WTC11 (cell line): ENCODE results near the gene ZNF677. TPM values are rescaled to one million over a fixed set of nuclear protein-coding genes. Genes with fewer than 3 reads are reported as not detected.
"Not testable (repeated sequence)": the region's sequence is repeated elsewhere in the genome, so short reads cannot be mapped to it uniquely, and the experiment has no call there.

Source experiments
- ATAC-seq: fragments of 200-7000 bp; cut with Tn5 transposase; 2 replicates; pipeline ENCODE4 v1.10.0; 2021; ENCODE audit warnings: mild to moderate bottlenecking, moderate library complexity
- CTCF ChIA-PET: fragments of 300-600 bp; sonication (Branson Sonifier 250); formaldehyde crosslinking; loops from one replicate; lab custom pipeline; 2021; ENCODE audit warnings: antibody characterized with exemption; lab: Charles Lee
- POLR2A ChIA-PET: fragments of 350-600 bp; sonication (Branson Sonifier 250); formaldehyde crosslinking; loops from one replicate; lab custom pipeline; 2021; ENCODE audit warnings: antibody characterized with exemption; lab: Charles Lee
- DNase-seq: peaks from one replicate; pipeline ENCODE4 v3.0.0; 2021; ENCODE audit warnings: low spot score
- H3K27ac Mint-ChIP-seq: 2 replicates; pipeline ENCODE4 v1.8.0; 2021; ENCODE audit warnings: mixed read lengths
- H3K27me3 Mint-ChIP-seq: 2 replicates; pipeline ENCODE4 v1.8.0; 2021; ENCODE audit warnings: low read depth, mild to moderate bottlenecking, moderate library complexity, mixed read lengths
- H3K36me3 Mint-ChIP-seq: 2 replicates; pipeline ENCODE4 v1.8.0; 2021; ENCODE audit warnings: mixed read lengths
- H3K4me1 Mint-ChIP-seq: 2 replicates; pipeline ENCODE4 v1.8.0; 2022; ENCODE audit warnings: mixed read lengths
- H3K4me3 Mint-ChIP-seq: 2 replicates; pipeline ENCODE4 v1.8.0; 2021; ENCODE audit warnings: mild to moderate bottlenecking, moderate library complexity, mixed read lengths
- H3K9me3 Mint-ChIP-seq: 2 replicates; pipeline ENCODE4 v1.8.0; 2021; ENCODE audit warnings: mixed read lengths
- CREM ChIP-seq: sonication (generic); formaldehyde crosslinking; IDR thresholded peaks from 2 replicates; pipeline ENCODE4 v1.8.1; 2022; ENCODE audit warnings: mild to moderate bottlenecking, missing genetic modification reagents, moderate library complexity
- FOXJ3 ChIP-seq: sonication (generic); formaldehyde crosslinking; IDR thresholded peaks from 2 replicates; pipeline ENCODE4 v1.9.0; 2021; ENCODE audit warnings: missing genetic modification reagents, mild to moderate bottlenecking, borderline replicate concordance
- KAT7 ChIP-seq: sonication (generic); formaldehyde crosslinking; IDR thresholded peaks from 2 replicates; pipeline ENCODE4 v1.8.1; 2023; ENCODE audit warnings: missing genetic modification reagents, mild to moderate bottlenecking, borderline replicate concordance
- NR1H2 ChIP-seq: sonication (generic); formaldehyde crosslinking; IDR thresholded peaks from 2 replicates; pipeline ENCODE4 v1.9.0; 2021; ENCODE audit warnings: mild to moderate bottlenecking, moderate library complexity, missing genetic modification reagents
- PRRX2 ChIP-seq: fragments of 250-450 bp; sonication (Bioruptor Pico); IDR thresholded peaks from 2 replicates; pipeline ENCODE4 v1.8.0; 2021; ENCODE audit warnings: mild to moderate bottlenecking
- SMAD3 ChIP-seq: sonication (generic); formaldehyde crosslinking; IDR thresholded peaks from 2 replicates; pipeline ENCODE4 v1.8.0; 2022; ENCODE audit warnings: missing genetic modification reagents, mild to moderate bottlenecking, borderline replicate concordance
- SOX15 ChIP-seq: fragments of 250-450 bp; sonication (Bioruptor Pico); IDR thresholded peaks from 2 replicates; pipeline ENCODE4 v1.9.0; 2021; ENCODE audit warnings: mild to moderate bottlenecking
- ZNF219 ChIP-seq: sonication (generic); formaldehyde crosslinking; IDR thresholded peaks from 2 replicates; pipeline ENCODE4 v1.8.0; 2023; ENCODE audit warnings: missing genetic modification reagents, mild to moderate bottlenecking, borderline replicate concordance
- ZNF263 ChIP-seq: sonication (generic); formaldehyde crosslinking; IDR thresholded peaks from 2 replicates; pipeline ENCODE4 v1.8.1; 2022; ENCODE audit warnings: low read depth, mild to moderate bottlenecking, moderate library complexity, missing genetic modification reagents
- total RNA-seq: library from RNA; stranded (reverse); gene quantifications from 3 replicates; pipeline ENCODE4 v1.2.3, GENCODE V29; 2021
- TF ChIP-seq, protein P1 (sequence below): fragments of 200-600 bp; IDR thresholded peaks from 2 replicates; pipeline ENCODE4 v1.8.0; 2022; ENCODE audit warnings: antibody characterized with exemption
- TF ChIP-seq, protein P2 (sequence below): sonication (generic); formaldehyde crosslinking; conservative IDR thresholded peaks from 2 replicates; pipeline ENCODE4 v1.8.1; 2022; ENCODE audit warnings: mild to moderate bottlenecking, missing genetic modification reagents
- TF ChIP-seq, protein P3 (sequence below): sonication (generic); formaldehyde crosslinking; IDR thresholded peaks from 2 replicates; pipeline ENCODE4 v1.8.1; 2022; ENCODE audit warnings: mild to moderate bottlenecking, missing genetic modification reagents, moderate library complexity, borderline replicate concordance
- TF ChIP-seq, protein P4 (sequence below): fragments of 250-450 bp; sonication (Bioruptor Pico); IDR thresholded peaks from 2 replicates; pipeline ENCODE4 v1.9.0; 2021; ENCODE audit warnings: moderate library complexity, mild to moderate bottlenecking, inconsistent platforms, borderline replicate concordance
- TF ChIP-seq, protein P5 (sequence below): sonication (generic); formaldehyde crosslinking; IDR thresholded peaks from 2 replicates; pipeline ENCODE4 v1.8.0; 2022; ENCODE audit warnings: missing genetic modification reagents
- TF ChIP-seq, protein P6 (sequence below): sonication (generic); formaldehyde crosslinking; IDR thresholded peaks from 2 replicates; pipeline ENCODE4 v1.8.1; 2023; ENCODE audit warnings: mild to moderate bottlenecking, moderate library complexity, missing genetic modification reagents

Gene ZNF677
- total RNA-seq, 1 experiment from 2014 or later, result 58.8 TPM

DNA sequence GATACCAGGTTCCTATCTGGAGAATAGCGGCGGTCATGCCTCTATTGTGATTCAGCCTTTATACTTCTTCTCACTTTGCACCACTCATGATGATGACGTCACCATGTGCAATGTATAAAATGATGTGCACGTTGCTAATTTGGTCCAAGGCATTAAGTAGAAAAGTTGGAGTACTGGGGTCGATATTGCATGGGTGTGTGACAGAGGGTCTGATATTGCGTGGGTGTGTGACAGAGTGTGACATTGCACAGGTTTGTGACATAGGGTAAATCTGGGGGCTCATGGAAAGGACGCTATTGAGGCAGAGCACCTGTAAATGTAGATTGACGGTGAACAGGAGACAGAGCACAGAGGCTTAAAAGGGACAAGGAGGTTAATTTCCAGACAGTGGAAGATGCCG lies 17.4 kb upstream of the ZNF677 start:
- DNase-seq, result no peak
- Mint-ChIP-seq H3K27me3 (peaks cover 17% of the 10 kb centered on the region), H3K36me3 (peaks cover 8% of the 10 kb centered on the region), H3K27ac (no peak overlapping the region), H3K4me3 (no peak overlapping the region), H3K9me3 (peaks cover 37% of the 10 kb centered on the region), H3K4me1 (no peaks in the 10 kb centered on the region; the same call in 1 of the 2 replicates)
- no peak for TF ChIP-seq SMAD3 (CRISPR knock-in tag)
- no peak for TF ChIP-seq NR1H2 (CRISPR knock-in tag)
- no peak for ATAC-seq
- ChIA-PET POLR2A (no interaction called here), CTCF (no interaction called here)

DNA sequence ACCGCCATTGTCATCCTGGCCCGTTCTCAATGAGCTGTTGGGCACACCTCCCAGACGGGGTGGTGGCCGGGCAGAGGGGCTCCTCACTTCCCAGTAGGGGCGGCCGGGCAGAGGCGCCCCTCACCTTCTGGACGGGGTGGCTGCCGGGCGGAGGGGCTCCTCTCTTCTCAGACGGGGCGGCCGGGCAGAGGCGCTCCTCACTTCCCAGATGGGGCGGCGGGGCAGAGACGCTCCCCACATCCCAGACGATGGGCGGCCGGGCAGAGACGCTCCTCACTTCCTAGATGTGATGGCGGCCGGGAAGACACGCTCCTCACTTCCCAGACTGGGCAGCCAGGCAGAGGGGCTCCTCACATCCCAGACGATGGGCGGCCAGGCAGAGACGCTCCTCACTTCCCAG lies 15.2 kb upstream of the ZNF677 start:
- H3K4me1 Mint-ChIP-seq, H3K4me3 Mint-ChIP-seq, ATAC-seq, CTCF ChIA-PET, H3K27ac Mint-ChIP-seq, DNase-seq, POLR2A ChIA-PET, H3K36me3 Mint-ChIP-seq: not testable (repeated sequence)
- H3K9me3 Mint-ChIP-seq, result peaks cover 53% of the 10 kb centered on the region
- peaks cover 34% of the 10 kb centered on the region for H3K27me3 Mint-ChIP-seq

DNA sequence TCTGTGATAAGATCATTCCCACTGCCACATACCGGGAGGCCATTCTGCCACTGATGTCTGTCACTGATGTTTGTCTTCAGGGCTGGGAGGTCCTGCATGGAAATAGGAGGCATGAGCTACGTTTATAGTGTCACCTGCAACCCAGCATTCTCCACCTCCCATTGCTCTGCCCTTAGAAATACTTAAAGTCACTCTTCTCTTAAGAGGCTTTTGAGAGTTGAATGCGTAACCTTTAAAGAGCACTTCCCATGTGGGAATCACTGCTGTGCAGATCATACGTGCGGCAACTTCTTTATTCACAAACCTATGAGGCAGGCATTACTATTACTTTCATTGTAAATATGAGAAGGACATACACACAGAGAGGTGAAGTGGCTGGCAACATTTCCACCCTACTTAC lies 12.9 kb upstream of the ZNF677 start, which contains the start of gene VN1R4:
VN1R4 (minus strand) TSS at position 101 of the 400 bp plus-strand sequence; CDS start at position 43, 58 bp downstream.
- H3K4me1 Mint-ChIP-seq, H3K36me3 Mint-ChIP-seq, ATAC-seq, H3K4me3 Mint-ChIP-seq, DNase-seq, POLR2A ChIA-PET, CTCF ChIA-PET, H3K27ac Mint-ChIP-seq: not testable (repeated sequence)
- H3K9me3 Mint-ChIP-seq, result peaks cover 60% of the 10 kb centered on the region
- peaks cover 36% of the 10 kb centered on the region for H3K27me3 Mint-ChIP-seq

DNA sequence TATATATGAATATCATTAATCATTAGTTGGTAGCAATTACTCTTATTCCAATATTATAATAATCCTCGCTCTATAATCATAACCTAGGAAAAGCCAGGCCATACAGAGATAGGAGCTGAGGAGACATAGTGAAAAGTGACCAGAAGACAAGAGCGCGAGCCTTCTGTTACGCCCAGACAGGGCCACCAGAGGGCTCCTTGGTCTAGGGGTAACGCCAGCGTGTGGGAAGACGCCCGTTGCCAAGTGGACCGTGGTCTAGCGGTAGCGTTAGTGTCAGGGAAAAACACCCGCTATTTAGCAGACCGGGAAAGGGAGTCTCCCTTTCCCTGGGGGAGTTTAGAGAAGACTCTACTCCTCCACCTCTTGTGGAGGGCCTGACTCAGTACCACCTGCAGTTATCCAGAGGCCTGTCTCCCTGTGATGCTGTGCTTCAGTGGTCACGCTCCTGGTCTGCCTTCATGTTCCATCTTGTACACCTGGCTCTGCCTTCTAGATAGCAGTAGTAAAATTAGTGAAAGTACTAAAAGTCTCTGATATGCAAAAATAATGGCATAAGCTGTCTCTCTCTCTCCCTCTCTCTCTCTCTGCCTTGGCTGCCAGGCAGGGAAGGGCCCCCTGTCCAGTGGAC lies 3.2 kb upstream of the ZNF677 start, which contains the start of gene VN1R2:
VN1R2 (plus strand) TSS at position 578 of the 628 bp plus-strand sequence. CDS start 84 bp downstream, outside the sequence.
- peaks cover 38% of the 10 kb centered on the region for H3K9me3 Mint-ChIP-seq
- peaks cover 21% of the 10 kb centered on the region for H3K36me3 Mint-ChIP-seq
- CTCF ChIA-PET, result interaction anchor here (0.6 to 1.0 kb wide), 2 partner anchors 137 to 564 kb away, joined by 3 to 5 read pairs; partner anchors contain the start of gene ZNF765
- H3K27ac Mint-ChIP-seq, ATAC-seq, H3K4me3 Mint-ChIP-seq, H3K4me1 Mint-ChIP-seq, POLR2A ChIA-PET: not testable (repeated sequence)
- TF ChIP-seq, protein P1, sequence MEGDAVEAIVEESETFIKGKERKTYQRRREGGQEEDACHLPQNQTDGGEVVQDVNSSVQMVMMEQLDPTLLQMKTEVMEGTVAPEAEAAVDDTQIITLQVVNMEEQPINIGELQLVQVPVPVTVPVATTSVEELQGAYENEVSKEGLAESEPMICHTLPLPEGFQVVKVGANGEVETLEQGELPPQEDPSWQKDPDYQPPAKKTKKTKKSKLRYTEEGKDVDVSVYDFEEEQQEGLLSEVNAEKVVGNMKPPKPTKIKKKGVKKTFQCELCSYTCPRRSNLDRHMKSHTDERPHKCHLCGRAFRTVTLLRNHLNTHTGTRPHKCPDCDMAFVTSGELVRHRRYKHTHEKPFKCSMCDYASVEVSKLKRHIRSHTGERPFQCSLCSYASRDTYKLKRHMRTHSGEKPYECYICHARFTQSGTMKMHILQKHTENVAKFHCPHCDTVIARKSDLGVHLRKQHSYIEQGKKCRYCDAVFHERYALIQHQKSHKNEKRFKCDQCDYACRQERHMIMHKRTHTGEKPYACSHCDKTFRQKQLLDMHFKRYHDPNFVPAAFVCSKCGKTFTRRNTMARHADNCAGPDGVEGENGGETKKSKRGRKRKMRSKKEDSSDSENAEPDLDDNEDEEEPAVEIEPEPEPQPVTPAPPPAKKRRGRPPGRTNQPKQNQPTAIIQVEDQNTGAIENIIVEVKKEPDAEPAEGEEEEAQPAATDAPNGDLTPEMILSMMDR, result peak; percentile 35; the same call in 1 of the 2 replicates
- peaks cover 14% of the 10 kb centered on the region for H3K27me3 Mint-ChIP-seq
- DNase-seq, result peak; percentile 73

DNA sequence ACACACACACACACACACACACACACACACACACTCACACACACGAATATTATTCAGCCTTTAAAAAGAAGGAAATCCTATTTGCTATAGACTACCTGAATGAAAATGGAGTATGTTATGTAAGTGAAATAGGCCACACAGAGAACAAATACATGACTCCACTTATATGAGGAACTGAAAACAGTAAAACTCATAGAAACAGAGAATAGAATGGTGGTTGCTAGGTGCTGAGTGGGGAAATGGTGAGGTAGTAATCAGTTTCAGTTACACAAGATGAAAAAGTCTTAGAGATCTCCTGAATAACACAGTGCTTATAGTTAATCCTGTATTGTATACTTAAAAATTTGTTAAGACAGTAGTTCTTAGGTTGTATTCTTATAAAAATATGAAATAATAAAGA lies 8.2 kb downstream of the ZNF677 start:
- Mint-ChIP-seq H3K4me3 (no peak overlapping the region), H3K27me3 (no peaks in the 10 kb centered on the region), H3K27ac (no peak overlapping the region), H3K36me3 (peaks cover 96% of the 10 kb centered on the region), H3K9me3 (peaks cover 78% of the 10 kb centered on the region), H3K4me1 (no peaks in the 10 kb centered on the region)
- ChIA-PET CTCF (no interaction called here), POLR2A (no interaction called here)
- DNase-seq (no peak), ATAC-seq (no peak)
- TF ChIP-seq, protein P2, sequence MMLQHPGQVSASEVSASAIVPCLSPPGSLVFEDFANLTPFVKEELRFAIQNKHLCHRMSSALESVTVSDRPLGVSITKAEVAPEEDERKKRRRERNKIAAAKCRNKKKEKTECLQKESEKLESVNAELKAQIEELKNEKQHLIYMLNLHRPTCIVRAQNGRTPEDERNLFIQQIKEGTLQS (CRISPR knock-in tag), result no peak
- TF ChIP-seq ZNF219 (CRISPR knock-in tag) (no peak), CREM (CRISPR knock-in tag) (no peak), ZNF263 (CRISPR knock-in tag) (no peak), PRRX2 (CRISPR knock-in tag) (no peak), FOXJ3 (CRISPR knock-in tag) (no peak), SOX15 (CRISPR knock-in tag) (no peak), KAT7 (CRISPR knock-in tag) (no peak)
- TF ChIP-seq, protein P3, sequence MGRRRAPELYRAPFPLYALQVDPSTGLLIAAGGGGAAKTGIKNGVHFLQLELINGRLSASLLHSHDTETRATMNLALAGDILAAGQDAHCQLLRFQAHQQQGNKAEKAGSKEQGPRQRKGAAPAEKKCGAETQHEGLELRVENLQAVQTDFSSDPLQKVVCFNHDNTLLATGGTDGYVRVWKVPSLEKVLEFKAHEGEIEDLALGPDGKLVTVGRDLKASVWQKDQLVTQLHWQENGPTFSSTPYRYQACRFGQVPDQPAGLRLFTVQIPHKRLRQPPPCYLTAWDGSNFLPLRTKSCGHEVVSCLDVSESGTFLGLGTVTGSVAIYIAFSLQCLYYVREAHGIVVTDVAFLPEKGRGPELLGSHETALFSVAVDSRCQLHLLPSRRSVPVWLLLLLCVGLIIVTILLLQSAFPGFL (CRISPR knock-in tag), result no peak
- TF ChIP-seq, protein P4, sequence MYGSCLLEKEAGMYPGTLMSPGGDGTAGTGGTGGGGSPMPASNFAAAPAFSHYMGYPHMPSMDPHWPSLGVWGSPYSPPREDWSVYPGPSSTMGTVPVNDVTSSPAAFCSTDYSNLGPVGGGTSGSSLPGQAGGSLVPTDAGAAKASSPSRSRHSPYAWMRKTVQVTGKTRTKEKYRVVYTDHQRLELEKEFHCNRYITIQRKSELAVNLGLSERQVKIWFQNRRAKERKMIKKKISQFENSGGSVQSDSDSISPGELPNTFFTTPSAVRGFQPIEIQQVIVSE (CRISPR knock-in tag), result no peak
- TF ChIP-seq, protein P5, sequence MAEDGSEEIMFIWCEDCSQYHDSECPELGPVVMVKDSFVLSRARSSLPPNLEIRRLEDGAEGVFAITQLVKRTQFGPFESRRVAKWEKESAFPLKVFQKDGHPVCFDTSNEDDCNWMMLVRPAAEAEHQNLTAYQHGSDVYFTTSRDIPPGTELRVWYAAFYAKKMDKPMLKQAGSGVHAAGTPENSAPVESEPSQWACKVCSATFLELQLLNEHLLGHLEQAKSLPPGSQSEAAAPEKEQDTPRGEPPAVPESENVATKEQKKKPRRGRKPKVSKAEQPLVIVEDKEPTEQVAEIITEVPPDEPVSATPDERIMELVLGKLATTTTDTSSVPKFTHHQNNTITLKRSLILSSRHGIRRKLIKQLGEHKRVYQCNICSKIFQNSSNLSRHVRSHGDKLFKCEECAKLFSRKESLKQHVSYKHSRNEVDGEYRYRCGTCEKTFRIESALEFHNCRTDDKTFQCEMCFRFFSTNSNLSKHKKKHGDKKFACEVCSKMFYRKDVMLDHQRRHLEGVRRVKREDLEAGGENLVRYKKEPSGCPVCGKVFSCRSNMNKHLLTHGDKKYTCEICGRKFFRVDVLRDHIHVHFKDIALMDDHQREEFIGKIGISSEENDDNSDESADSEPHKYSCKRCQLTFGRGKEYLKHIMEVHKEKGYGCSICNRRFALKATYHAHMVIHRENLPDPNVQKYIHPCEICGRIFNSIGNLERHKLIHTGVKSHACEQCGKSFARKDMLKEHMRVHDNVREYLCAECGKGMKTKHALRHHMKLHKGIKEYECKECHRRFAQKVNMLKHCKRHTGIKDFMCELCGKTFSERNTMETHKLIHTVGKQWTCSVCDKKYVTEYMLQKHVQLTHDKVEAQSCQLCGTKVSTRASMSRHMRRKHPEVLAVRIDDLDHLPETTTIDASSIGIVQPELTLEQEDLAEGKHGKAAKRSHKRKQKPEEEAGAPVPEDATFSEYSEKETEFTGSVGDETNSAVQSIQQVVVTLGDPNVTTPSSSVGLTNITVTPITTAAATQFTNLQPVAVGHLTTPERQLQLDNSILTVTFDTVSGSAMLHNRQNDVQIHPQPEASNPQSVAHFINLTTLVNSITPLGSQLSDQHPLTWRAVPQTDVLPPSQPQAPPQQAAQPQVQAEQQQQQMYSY (CRISPR knock-in tag), result no peak
- TF ChIP-seq, protein P6, sequence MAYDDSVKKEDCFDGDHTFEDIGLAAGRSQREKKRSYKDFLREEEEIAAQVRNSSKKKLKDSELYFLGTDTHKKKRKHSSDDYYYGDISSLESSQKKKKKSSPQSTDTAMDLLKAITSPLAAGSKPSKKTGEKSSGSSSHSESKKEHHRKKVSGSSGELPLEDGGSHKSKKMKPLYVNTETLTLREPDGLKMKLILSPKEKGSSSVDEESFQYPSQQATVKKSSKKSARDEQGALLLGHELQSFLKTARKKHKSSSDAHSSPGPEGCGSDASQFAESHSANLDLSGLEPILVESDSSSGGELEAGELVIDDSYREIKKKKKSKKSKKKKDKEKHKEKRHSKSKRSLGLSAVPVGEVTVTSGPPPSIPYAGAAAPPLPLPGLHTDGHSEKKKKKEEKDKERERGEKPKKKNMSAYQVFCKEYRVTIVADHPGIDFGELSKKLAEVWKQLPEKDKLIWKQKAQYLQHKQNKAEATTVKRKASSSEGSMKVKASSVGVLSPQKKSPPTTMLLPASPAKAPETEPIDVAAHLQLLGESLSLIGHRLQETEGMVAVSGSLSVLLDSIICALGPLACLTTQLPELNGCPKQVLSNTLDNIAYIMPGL (CRISPR knock-in tag), result no peak
